PC-9 (cell line): ENCODE results near the gene SNX13.

ENCODE experiments used
- EZH2 ChIP-seq: fragments of 200-600 bp; sonication (generic); IDR thresholded peaks from 2 replicates; pipeline ENCODE4 v1.8.0; 2017; ENCODE audit warnings: antibody characterized with exemption, low read depth
- TF ChIP-seq, protein P1 (sequence below): fragments of 200-600 bp; sonication (generic); conservative IDR thresholded peaks from 2 replicates; pipeline ENCODE4 v1.6.1; 2017; ENCODE audit warnings: mixed run types, antibody characterized with exemption, mild to moderate bottlenecking, moderate library complexity

- TF ChIP-seq, protein P1, sequence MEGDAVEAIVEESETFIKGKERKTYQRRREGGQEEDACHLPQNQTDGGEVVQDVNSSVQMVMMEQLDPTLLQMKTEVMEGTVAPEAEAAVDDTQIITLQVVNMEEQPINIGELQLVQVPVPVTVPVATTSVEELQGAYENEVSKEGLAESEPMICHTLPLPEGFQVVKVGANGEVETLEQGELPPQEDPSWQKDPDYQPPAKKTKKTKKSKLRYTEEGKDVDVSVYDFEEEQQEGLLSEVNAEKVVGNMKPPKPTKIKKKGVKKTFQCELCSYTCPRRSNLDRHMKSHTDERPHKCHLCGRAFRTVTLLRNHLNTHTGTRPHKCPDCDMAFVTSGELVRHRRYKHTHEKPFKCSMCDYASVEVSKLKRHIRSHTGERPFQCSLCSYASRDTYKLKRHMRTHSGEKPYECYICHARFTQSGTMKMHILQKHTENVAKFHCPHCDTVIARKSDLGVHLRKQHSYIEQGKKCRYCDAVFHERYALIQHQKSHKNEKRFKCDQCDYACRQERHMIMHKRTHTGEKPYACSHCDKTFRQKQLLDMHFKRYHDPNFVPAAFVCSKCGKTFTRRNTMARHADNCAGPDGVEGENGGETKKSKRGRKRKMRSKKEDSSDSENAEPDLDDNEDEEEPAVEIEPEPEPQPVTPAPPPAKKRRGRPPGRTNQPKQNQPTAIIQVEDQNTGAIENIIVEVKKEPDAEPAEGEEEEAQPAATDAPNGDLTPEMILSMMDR = no peak
- no peak for TF ChIP-seq EZH2
Observed at GRCh38 chr7:17937506-17938120, 2.7 kb downstream of the SNX13 start.
